ENCODE data around the gene CERS6. TPM values are rescaled to one million over a fixed set of nuclear protein-coding genes. Genes with fewer than 3 reads are reported as not detected.
"Not testable (repeated sequence)": the region's sequence is repeated elsewhere in the genome, so short reads cannot be mapped to it uniquely, and the experiment has no call there.

Gene CERS6
- polyA plus RNA-seq, 3 donors, result 50.3 to 55.1 (median 52.1) TPM

GRCh38 chr2:168633200-168633599, 177.1 kb downstream of the CERS6 start:
- no peak for DNase-seq (ENCODE audit: low read depth in 3 of 3, low spot score in 2 of 3)

- no peak for DNase-seq (ENCODE audit: low read depth in 3 of 3, low spot score in 2 of 3)
Measured at GRCh38 chr2:168633895-168634294, 177.8 kb downstream of the CERS6 start.

- peak; percentile 70 to 73 (median 72) for DNase-seq (ENCODE audit: low read depth in 3 of 3, low spot score in 2 of 3)
Measured at GRCh38 chr2:168635065-168635577, 179.0 kb downstream of the CERS6 start.

- DNase-seq (ENCODE audit: low read depth in 3 of 3, low spot score in 2 of 3), result peak in 2 of 3 donors; percentile 31 to 49
Measured at GRCh38 chr2:168639018-168639417, 182.9 kb downstream of the CERS6 start.

- DNase-seq (ENCODE audit: low read depth in 3 of 3, low spot score in 2 of 3), result no peak
Measured at GRCh38 chr2:168639441-168639898, 183.4 kb downstream of the CERS6 start.

- no peak for DNase-seq (ENCODE audit: low read depth in 3 of 3, low spot score in 2 of 3)
Measured at GRCh38 chr2:168640039-168640438, 184.0 kb downstream of the CERS6 start.

GRCh38 chr2:168641636-168642035, 185.6 kb downstream of the CERS6 start:
- no peak for DNase-seq (ENCODE audit: low read depth in 3 of 3, low spot score in 2 of 3)

- DNase-seq (ENCODE audit: low read depth in 3 of 3, low spot score in 2 of 3), result no peak
Measured at GRCh38 chr2:168642873-168643272, 186.8 kb downstream of the CERS6 start.

- no peak for DNase-seq (ENCODE audit: low read depth in 3 of 3, low spot score in 2 of 3)
Measured at GRCh38 chr2:168643979-168644378, 187.9 kb downstream of the CERS6 start.

- DNase-seq (ENCODE audit: low read depth in 3 of 3, low spot score in 2 of 3), result no peak
Measured at GRCh38 chr2:168645696-168646338, 189.7 kb downstream of the CERS6 start.

GRCh38 chr2:168649105-168649504, 193.0 kb downstream of the CERS6 start:
- DNase-seq (ENCODE audit: low read depth in 3 of 3, low spot score in 2 of 3), result no peak

- DNase-seq (ENCODE audit: low read depth in 3 of 3, low spot score in 2 of 3), result no peak
Measured at GRCh38 chr2:168649562-168649961, 193.5 kb downstream of the CERS6 start.

GRCh38 chr2:168650139-168650538, 194.1 kb downstream of the CERS6 start:
- DNase-seq (ENCODE audit: low read depth in 3 of 3, low spot score in 2 of 3), result no peak

GRCh38 chr2:168650781-168651180, 194.7 kb downstream of the CERS6 start:
- DNase-seq (ENCODE audit: low read depth in 3 of 3, low spot score in 2 of 3), result no peak

- no peak for DNase-seq (ENCODE audit: low read depth in 3 of 3, low spot score in 2 of 3)
Measured at GRCh38 chr2:168652997-168653921, 197.2 kb downstream of the CERS6 start.

- DNase-seq (ENCODE audit: low read depth in 3 of 3, low spot score in 2 of 3), result no peak
Measured at GRCh38 chr2:168654705-168655104, 198.6 kb downstream of the CERS6 start.

- DNase-seq (ENCODE audit: low read depth in 3 of 3, low spot score in 2 of 3), result no peak
Measured at GRCh38 chr2:168655207-168655606, 199.1 kb downstream of the CERS6 start.

- not testable (repeated sequence) for DNase-seq (ENCODE audit: low read depth in 3 of 3, low spot score in 2 of 3)
Measured at GRCh38 chr2:168657378-168657777, 201.3 kb downstream of the CERS6 start.

GRCh38 chr2:168658706-168659105, 202.6 kb downstream of the CERS6 start:
- no peak for DNase-seq (ENCODE audit: low read depth in 3 of 3, low spot score in 2 of 3)

GRCh38 chr2:168660870-168661862, 205.1 kb downstream of the CERS6 start:
- no peak for DNase-seq (ENCODE audit: low read depth in 3 of 3, low spot score in 2 of 3)

Measured in right renal cortex interstitium (tissue), 3 donors.